SK-N-SH (cell line): ENCODE results near the gene FCHO2. TPM values are rescaled to one million over a fixed set of nuclear protein-coding genes. Genes with fewer than 3 reads are reported as not detected.

Experiments
- CTCF ChIA-PET: fragments of 300-600, 350-600 bp; formaldehyde crosslinking; extraction: SDS; loops from one replicate; lab custom pipeline; 2021; lab: Yijun Ruan, JAX
- POLR2A ChIA-PET: fragments of 350-600 bp; sonication (Branson Sonifier 250); formaldehyde crosslinking; extraction: SDS; loops from one replicate; lab custom pipeline; 2020; ENCODE audit warnings: antibody characterized with exemption, inconsistent platforms; lab: Yijun Ruan, JAX
- DNase-seq: peaks from one replicate; pipeline ENCODE4 v3.0.0; 2012
- H2AFZ ChIP-seq: fragments of 200-600 bp; sonication (generic); 2 replicates; pipeline ENCODE4 v1.8.1; 2016; ENCODE audit warnings: antibody characterized with exemption, mild to moderate bottlenecking, low read depth
- H3F3A ChIP-seq: fragments of 200-600 bp; sonication (generic); replicated peaks from 2 replicates; pipeline ENCODE3; 2016; ENCODE audit warnings: antibody characterized with exemption, mild to moderate bottlenecking; ENCODE audit not compliant: insufficient read depth
- H3K27ac ChIP-seq, 2 experiments: fragments of 200-500 bp in 1 of 2; fragments of 200-600 bp in 1 of 2; sonication (Bioruptor generic) in 1 of 2; sonication (generic), shearing (Covaris generic) in 1 of 2; 2 replicates each; pipeline versions ENCODE4 v1.5.1 to v1.6.1; 2014 to 2016; ENCODE audit warnings: low read depth in 2 of 2, inconsistent platforms in 1 of 2, low read length in 1 of 2, mild to moderate bottlenecking in 1 of 2, mixed read lengths in 1 of 2
- H3K27me3 ChIP-seq: fragments of 200-600 bp; sonication (generic), shearing (Covaris generic); 2 replicates; pipeline ENCODE4 v1.6.1; 2016; ENCODE audit warnings: mixed run types; ENCODE audit not compliant: insufficient read depth
- H3K36me3 ChIP-seq, 2 experiments: fragments of 200-500 bp in 1 of 2; fragments of 200-600 bp in 1 of 2; sonication (Bioruptor generic) in 1 of 2; sonication (generic) in 1 of 2; replicated peaks in 1 of 2; 2 replicates each; pipeline versions ENCODE3 to v1.5.1; 2014 to 2016; ENCODE audit warnings: low read length in 1 of 2, mild to moderate bottlenecking in 1 of 2; ENCODE audit not compliant: insufficient read depth in 2 of 2, control insufficient read depth in 1 of 2
- H3K4me1 ChIP-seq, 2 experiments: fragments of 200-500 bp in 1 of 2; fragments of 200-600 bp in 1 of 2; sonication (Bioruptor generic) in 1 of 2; sonication (generic), shearing (Covaris generic) in 1 of 2; 2 replicates each; pipeline versions ENCODE4 v1.5.1 to v1.6.1; 2014 to 2016; ENCODE audit warnings: low read depth in 1 of 2, low read length in 1 of 2, mixed run types in 1 of 2; ENCODE audit not compliant: insufficient read depth in 2 of 2, control insufficient read depth in 1 of 2
- H3K4me2 ChIP-seq: fragments of 200-600 bp; sonication (generic), shearing (Covaris generic); 2 replicates; pipeline ENCODE4 v1.6.1; 2017; ENCODE audit warnings: mixed run types
- H3K4me3 ChIP-seq, 2 experiments: fragments of 200-500 bp in 1 of 2; fragments of 200-600 bp in 1 of 2; sonication (Bioruptor generic) in 1 of 2; sonication (generic), shearing (Covaris generic) in 1 of 2; 2 replicates each; pipeline versions ENCODE4 v1.5.1 to v1.8.1; 2014 to 2016; ENCODE audit warnings: low read depth in 2 of 2, inconsistent platforms in 1 of 2, low read length in 1 of 2, mild to moderate bottlenecking in 1 of 2, mixed read lengths in 1 of 2, moderate library complexity in 1 of 2
- H3K79me2 ChIP-seq: fragments of 200-600 bp; sonication (generic); 2 replicates; pipeline ENCODE4 v1.8.1; 2017; ENCODE audit warnings: mild to moderate bottlenecking; ENCODE audit not compliant: insufficient read depth
- H3K9ac ChIP-seq: fragments of 200-600 bp; sonication (generic); 2 replicates; pipeline ENCODE4 v1.6.1; 2017; ENCODE audit warnings: mixed run types
- H3K9me2 ChIP-seq: fragments of 200-600 bp; sonication (generic); 2 replicates; pipeline ENCODE4 v1.6.1; 2017; ENCODE audit warnings: mixed run types
- H3K9me3 ChIP-seq: fragments of 200-600 bp; sonication (generic); 2 replicates; pipeline ENCODE4 v1.6.1; 2017; ENCODE audit warnings: mixed run types, mild to moderate bottlenecking, moderate library complexity
- H4K20me1 ChIP-seq: fragments of 200-600 bp; sonication (generic); 2 replicates; pipeline ENCODE4 v1.6.1; 2017; ENCODE audit warnings: mild to moderate bottlenecking, mixed run types; ENCODE audit not compliant: insufficient read depth
- CHD2 ChIP-seq: fragments of 150-350 bp; IDR thresholded peaks from 2 replicates; pipeline ENCODE4 v1.6.1; 2018; ENCODE audit warnings: low read length; ENCODE audit not compliant: partially characterized antibody
- EP300 ChIP-seq, 2 experiments: IDR thresholded peaks; 2 replicates each; pipeline versions ENCODE4 v1.4.0 to v1.6.1; 2012; ENCODE audit warnings: borderline replicate concordance in 1 of 2, low read depth in 1 of 2, low read length in 1 of 2
- MEF2A ChIP-seq: IDR thresholded peaks from 2 replicates; pipeline ENCODE4 v1.4.0; 2012; ENCODE audit warnings: low read depth, borderline replicate concordance
- NRF1 ChIP-seq: IDR thresholded peaks from 2 replicates; pipeline ENCODE4 v1.6.1; 2012; ENCODE audit warnings: low read depth, mild to moderate bottlenecking, low read length
- POLR2AphosphoS5 ChIP-seq: IDR thresholded peaks from 2 replicates; pipeline ENCODE4 v1.6.1; 2012; ENCODE audit warnings: low read depth, low read length
- RCOR1 ChIP-seq: fragments of 150-350 bp; IDR thresholded peaks from 2 replicates; pipeline ENCODE4 v1.6.1; 2017; ENCODE audit warnings: antibody characterized with exemption, low read length
- RFX5 ChIP-seq: IDR thresholded peaks from 2 replicates; pipeline ENCODE4 v1.6.1; 2012; ENCODE audit warnings: mild to moderate bottlenecking, improper control_type of control experiment, low read length
- SIN3A ChIP-seq: IDR thresholded peaks from 2 replicates; pipeline ENCODE4 v1.6.1; 2012; ENCODE audit warnings: low read depth, mild to moderate bottlenecking, low read length, moderate library complexity, borderline replicate concordance
- WGBS: methylation state at CpG from one replicate; pipeline ENCODE4 v1.1.6; 2017; ENCODE audit warnings: low lambda C conversion rate; 5-methylcytosine and 5-hydroxymethylcytosine counted together
- polyA plus RNA-seq, 3 experiments: library from polyadenylated mRNA; depleted of rRNA; stranded (reverse); fragments of >200 nt; gene quantifications; 2 replicates each; pipeline ENCODE4 v1.2.3, GENCODE V29; 2012
- TF ChIP-seq, protein P1 (sequence below): fragments of 150-350 bp; IDR thresholded peaks from 2 replicates; pipeline ENCODE4 v1.6.1; 2017; ENCODE audit warnings: antibody characterized with exemption, low read length, low read depth, borderline replicate concordance
- TF ChIP-seq, protein P2 (sequence below): IDR thresholded peaks from 2 replicates; pipeline ENCODE4 v1.4.0; 2012; ENCODE audit warnings: low read depth, borderline replicate concordance
- TF ChIP-seq, protein P3 (sequence below): IDR thresholded peaks from 2 replicates; pipeline ENCODE4; 2012
- TF ChIP-seq, protein P4 (sequence below): IDR thresholded peaks from 2 replicates; pipeline ENCODE4 v1.4.0; 2012; ENCODE audit warnings: low read depth, borderline replicate concordance

Gene FCHO2
- polyA plus RNA-seq, 1 of the 3 experiments (the other 2 are of a cell fraction), result 5.2 TPM

DNA sequence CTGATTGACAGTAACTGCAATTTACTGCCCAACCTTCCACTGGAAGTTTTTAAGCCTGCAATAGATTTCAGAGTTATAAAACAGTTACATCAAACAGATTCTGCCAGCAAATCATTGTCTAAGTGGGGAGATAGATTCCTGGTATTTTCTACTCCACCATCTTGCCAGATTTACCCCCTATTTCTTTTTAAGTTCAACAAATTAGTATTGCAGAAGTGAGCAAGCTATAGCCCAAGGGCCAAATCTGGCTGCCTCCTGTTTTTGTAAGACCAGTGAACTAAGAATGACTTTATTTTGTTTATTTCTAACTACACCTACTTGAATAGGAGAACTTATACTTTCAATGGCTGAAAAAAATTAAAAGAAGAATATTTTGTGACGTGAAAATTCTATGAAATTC, 155.7 kb downstream of the FCHO2 start:
- WGBS, result 52% methylated on average over 1 of the region's 1 CpG
- TF ChIP-seq, protein P1, sequence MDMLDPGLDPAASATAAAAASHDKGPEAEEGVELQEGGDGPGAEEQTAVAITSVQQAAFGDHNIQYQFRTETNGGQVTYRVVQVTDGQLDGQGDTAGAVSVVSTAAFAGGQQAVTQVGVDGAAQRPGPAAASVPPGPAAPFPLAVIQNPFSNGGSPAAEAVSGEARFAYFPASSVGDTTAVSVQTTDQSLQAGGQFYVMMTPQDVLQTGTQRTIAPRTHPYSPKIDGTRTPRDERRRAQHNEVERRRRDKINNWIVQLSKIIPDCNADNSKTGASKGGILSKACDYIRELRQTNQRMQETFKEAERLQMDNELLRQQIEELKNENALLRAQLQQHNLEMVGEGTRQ, result no peak
- TF ChIP-seq EP300 (IDR thresholded peaks at IDR 0.05; ENCODE audit: borderline replicate concordance in 1 of 2, low read depth in 1 of 2, low read length in 1 of 2) (no peak), RCOR1 (no peak), SIN3A (no peak), POLR2AphosphoS5 (no peak), MEF2A (no peak), RFX5 (no peak)
- Histone ChIP-seq H3K27me3 (no peaks in the 10 kb centered on the region), H3K4me2 (no peak overlapping the region), H3K9ac (no peak overlapping the region), H3K36me3 (peaks cover 0 to 3% of the 10 kb centered on the region in 2 experiments), H3K9me2 (no peaks in the 10 kb centered on the region), H2AFZ (no peak overlapping the region), H3K4me1 (peaks cover 5 to 16% of the 10 kb centered on the region in 2 experiments; a peak in 3 of 4 replicates), H3K4me3 (no peak overlapping the region), H3K79me2 (no peaks in the 10 kb centered on the region), H3F3A (peaks cover 13% of the 10 kb centered on the region), H3K27ac (no peak overlapping the region), H4K20me1 (no peaks in the 10 kb centered on the region), H3K9me3 (peaks cover 11% of the 10 kb centered on the region; the same call in 1 of the 2 replicates)
- ChIA-PET CTCF (interaction anchor here (1.1 to 1.8 kb wide), 3 partner anchors 8 to 28 kb away, joined by 4 to 5 read pairs (median 4); no protein-coding TSS in a partner anchor), POLR2A (no interaction called here)
- DNase-seq, result no peak

DNA sequence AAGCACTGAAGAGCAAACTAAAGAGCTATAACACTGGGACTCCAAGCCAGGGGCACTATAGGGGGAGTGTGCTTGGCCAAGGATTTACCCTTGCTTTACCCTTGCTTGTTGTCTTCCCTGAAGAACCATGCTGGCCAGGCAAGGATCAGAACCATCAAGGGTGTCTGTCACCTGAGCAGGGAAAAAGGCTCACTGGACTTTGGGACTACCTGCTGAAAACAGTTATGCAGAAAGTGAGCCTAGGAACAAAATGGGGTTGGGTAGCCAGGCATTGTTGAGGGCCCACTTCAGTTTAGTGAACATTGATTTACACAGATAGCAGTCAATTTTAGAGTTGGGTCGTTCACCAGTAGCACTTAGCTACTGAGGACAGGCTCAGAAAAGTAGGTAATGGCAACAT, 156.5 kb downstream of the FCHO2 start:
- no peaks in the 10 kb centered on the region for H3K27me3 ChIP-seq
- H3K79me2 ChIP-seq, result no peaks in the 10 kb centered on the region
- TF ChIP-seq NRF1 (no peak), MEF2A (no peak)
- CTCF ChIA-PET, result no interaction called here
- no peaks in the 10 kb centered on the region for H3K9me2 ChIP-seq
- WGBS, result 13% methylated on average over 1 of the region's 1 CpG
- H3K9me3 ChIP-seq, result peaks cover 11% of the 10 kb centered on the region; the same call in 1 of the 2 replicates
- peaks cover 13% of the 10 kb centered on the region for H3F3A ChIP-seq
- peaks cover 0 to 3% of the 10 kb centered on the region in 2 experiments for H3K36me3 ChIP-seq
- no peak overlapping the region for H3K27ac ChIP-seq
- H4K20me1 ChIP-seq, result no peaks in the 10 kb centered on the region
- H2AFZ ChIP-seq, result no peak overlapping the region
- no peak overlapping the region for H3K9ac ChIP-seq
- POLR2A ChIA-PET, result no interaction called here
- H3K4me3 ChIP-seq, result no peak overlapping the region
- DNase-seq, result no peak
- no peak overlapping the region for H3K4me2 ChIP-seq
- peaks cover 5 to 16% of the 10 kb centered on the region in 2 experiments; a peak in 3 of 4 replicates for H3K4me1 ChIP-seq

DNA sequence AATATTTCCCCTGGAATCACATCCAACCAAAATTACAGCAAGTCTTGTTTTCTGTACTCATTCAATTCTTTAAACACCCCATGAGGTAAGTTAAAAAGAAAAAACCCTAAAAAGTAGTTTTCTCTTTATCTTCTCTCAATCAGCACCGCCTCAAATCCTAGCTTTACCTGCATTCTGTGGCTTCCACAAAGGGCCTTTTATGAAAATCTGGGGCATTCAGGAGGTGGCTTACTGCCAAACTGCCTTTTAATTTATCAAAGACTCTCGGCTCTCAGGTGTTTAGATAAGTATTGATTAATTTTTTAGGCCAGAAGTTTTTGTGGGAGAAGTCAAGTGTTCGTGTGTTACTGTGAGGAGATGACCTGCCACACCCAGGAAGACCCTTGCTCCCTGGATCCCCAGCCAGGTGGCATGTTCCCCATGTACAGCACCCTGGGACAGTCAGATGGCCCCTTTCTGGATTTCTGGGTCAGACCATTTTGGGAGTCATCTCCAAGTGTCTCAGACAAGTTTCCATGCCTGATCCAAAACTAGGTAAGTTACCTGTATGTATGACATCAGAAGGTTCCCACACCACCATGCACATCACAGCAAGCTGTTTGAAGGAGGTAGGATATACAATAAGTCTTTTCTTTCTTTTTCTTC, 158.3 kb downstream of the FCHO2 start:
- Histone ChIP-seq H3K27ac (no peak overlapping the region), H3K4me1 (peaks cover 9 to 16% of the 10 kb centered on the region in 2 experiments), H3K27me3 (no peaks in the 10 kb centered on the region), H2AFZ (no peak overlapping the region), H3F3A (peaks cover 13% of the 10 kb centered on the region), H3K9ac (no peak overlapping the region), H3K9me3 (0 out of 2 replicates have a peak, but pooled peaks cover 7% of the 10 kb centered on the region), H3K36me3 (peaks cover 0 to 3% of the 10 kb centered on the region in 2 experiments), H3K4me2 (no peak overlapping the region), H4K20me1 (no peaks in the 10 kb centered on the region), H3K4me3 (no peak overlapping the region), H3K79me2 (no peaks in the 10 kb centered on the region), H3K9me2 (no peaks in the 10 kb centered on the region)
- DNase-seq, result no peak
- ChIA-PET POLR2A (no interaction called here), CTCF (no interaction called here)
- 62% methylated on average over 3 of the region's 3 CpGs for WGBS
- TF ChIP-seq, protein P2, sequence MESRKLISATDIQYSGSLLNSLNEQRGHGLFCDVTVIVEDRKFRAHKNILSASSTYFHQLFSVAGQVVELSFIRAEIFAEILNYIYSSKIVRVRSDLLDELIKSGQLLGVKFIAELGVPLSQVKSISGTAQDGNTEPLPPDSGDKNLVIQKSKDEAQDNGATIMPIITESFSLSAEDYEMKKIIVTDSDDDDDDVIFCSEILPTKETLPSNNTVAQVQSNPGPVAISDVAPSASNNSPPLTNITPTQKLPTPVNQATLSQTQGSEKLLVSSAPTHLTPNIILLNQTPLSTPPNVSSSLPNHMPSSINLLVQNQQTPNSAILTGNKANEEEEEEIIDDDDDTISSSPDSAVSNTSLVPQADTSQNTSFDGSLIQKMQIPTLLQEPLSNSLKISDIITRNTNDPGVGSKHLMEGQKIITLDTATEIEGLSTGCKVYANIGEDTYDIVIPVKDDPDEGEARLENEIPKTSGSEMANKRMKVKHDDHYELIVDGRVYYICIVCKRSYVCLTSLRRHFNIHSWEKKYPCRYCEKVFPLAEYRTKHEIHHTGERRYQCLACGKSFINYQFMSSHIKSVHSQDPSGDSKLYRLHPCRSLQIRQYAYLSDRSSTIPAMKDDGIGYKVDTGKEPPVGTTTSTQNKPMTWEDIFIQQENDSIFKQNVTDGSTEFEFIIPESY, result no peak
- TF ChIP-seq MEF2A (no peak), CHD2 (no peak)
- TF ChIP-seq, protein P3, sequence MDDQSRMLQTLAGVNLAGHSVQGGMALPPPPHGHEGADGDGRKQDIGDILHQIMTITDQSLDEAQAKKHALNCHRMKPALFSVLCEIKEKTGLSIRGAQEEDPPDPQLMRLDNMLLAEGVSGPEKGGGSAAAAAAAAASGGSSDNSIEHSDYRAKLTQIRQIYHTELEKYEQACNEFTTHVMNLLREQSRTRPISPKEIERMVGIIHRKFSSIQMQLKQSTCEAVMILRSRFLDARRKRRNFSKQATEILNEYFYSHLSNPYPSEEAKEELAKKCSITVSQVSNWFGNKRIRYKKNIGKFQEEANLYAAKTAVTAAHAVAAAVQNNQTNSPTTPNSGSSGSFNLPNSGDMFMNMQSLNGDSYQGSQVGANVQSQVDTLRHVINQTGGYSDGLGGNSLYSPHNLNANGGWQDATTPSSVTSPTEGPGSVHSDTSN, result no peak
- TF ChIP-seq, protein P4, sequence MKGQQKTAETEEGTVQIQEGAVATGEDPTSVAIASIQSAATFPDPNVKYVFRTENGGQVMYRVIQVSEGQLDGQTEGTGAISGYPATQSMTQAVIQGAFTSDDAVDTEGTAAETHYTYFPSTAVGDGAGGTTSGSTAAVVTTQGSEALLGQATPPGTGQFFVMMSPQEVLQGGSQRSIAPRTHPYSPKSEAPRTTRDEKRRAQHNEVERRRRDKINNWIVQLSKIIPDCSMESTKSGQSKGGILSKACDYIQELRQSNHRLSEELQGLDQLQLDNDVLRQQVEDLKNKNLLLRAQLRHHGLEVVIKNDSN, result no peak
